Right lobe of liver (tissue), 6 donors: ENCODE data around the gene DIPK2A. TPM values are rescaled to one million over a fixed set of nuclear protein-coding genes. Genes with fewer than 3 reads are reported as not detected.

Source experiments
- ATAC-seq, 4 donors: fragments of 200-7000 bp; cut with Tn5 transposase; one replicate each; pipeline ENCODE4 v1.9.1; 2020; ENCODE audit warnings: mild to moderate bottlenecking in 4 of 4, moderate library complexity in 4 of 4
- DNase-seq, 3 donors: peaks; one replicate each; pipeline ENCODE4 v3.0.0-alpha.2; 2020
- H3K27ac ChIP-seq, 3 donors: fragments of 200-600 bp; one replicate each; pipeline ENCODE4 v1.8.0; 2022
- H3K27me3 ChIP-seq, 2 donors: fragments of 200-600 bp; one replicate each; pipeline ENCODE4 v1.8.0; 2022
- H3K36me3 ChIP-seq, 4 donors: fragments of 200-600 bp; sonication (generic) in 1 of 4; one replicate each; pipeline versions ENCODE4 v1.5.1 to v1.8.0; 2017 to 2022; ENCODE audit warnings: control low read depth in 1 of 4
- H3K4me1 ChIP-seq, 4 donors: fragments of 200-600 bp; sonication (generic) in 1 of 4; one replicate each; pipeline versions ENCODE4 v1.5.1 to v1.8.0; 2017 to 2022; ENCODE audit warnings: control low read depth in 1 of 4
- H3K4me3 ChIP-seq, 3 donors: fragments of 200-600 bp; one replicate each; pipeline ENCODE4 v1.8.0; 2022
- H3K9me3 ChIP-seq, 4 donors: fragments of 200-600 bp; sonication (generic) in 1 of 4; one replicate each; pipeline versions ENCODE4 v1.5.1 to v1.8.0; 2017 to 2022; ENCODE audit warnings: control low read depth in 1 of 4
- POLR2A ChIP-seq: fragments of 450-650 bp; IDR thresholded peaks from one replicate; pipeline ENCODE4 v1.6.1; 2017; ENCODE audit warnings: antibody characterized with exemption, mild to moderate bottlenecking
- WGBS: methylation state at CpG from one replicate; pipeline ENCODE4 v1.1.6; 2018; ENCODE audit warnings: low coverage, low lambda C conversion rate; ENCODE audit not compliant: insufficient coverage; ENCODE audit errors: missing lambda C conversion rate; 5-methylcytosine and 5-hydroxymethylcytosine counted together
- intact Hi-C, 2 donors: fragments of 100-400 bp; cut with DNase I; formaldehyde crosslinking; loops; one replicate each; pipeline versions ENCODE4 v1.11.2 to v1.14.1; 2022
- total RNA-seq, 6 experiments: library from RNA; depleted of rRNA in 2 of 6; stranded (reverse); fragments of >200 nt in 2 of 6; fragmentation: NEBNext Ultra II Directional in 3 of 6; extraction: Animal tissue kit (Norgen Biotek cat#: 25700) in 3 of 6; gene quantifications; one replicate each; pipeline versions ENCODE4 v1.1.0 to v1.2.4, GENCODE V29; 2016 to 2023
- TF ChIP-seq, protein P1 (sequence below), 4 donors: fragments of 200-600 bp in 3 of 4; fragments of 450-650 bp in 1 of 4; IDR thresholded peaks; one replicate each; pipeline versions ENCODE4 v1.5.1 to v1.8.0; 2016 to 2022; ENCODE audit warnings: antibody characterized with exemption in 4 of 4, mild to moderate bottlenecking in 2 of 4
- donor health status: DM: no; HTN: yes; CAD: no.
- donor health status: DM: no; HTN: no; CAD: no.
- donor health status: DM: no; HTN: no; CAD: no.
- donor health status: DM: no; HTN: yes; CAD: no.
- donor health status: DM: no; HTN: yes; CAD: no.

Gene DIPK2A
- total RNA-seq, 6 experiments from 2014 or later = 5.4 to 16.6 (median 14.5) TPM

DNA sequence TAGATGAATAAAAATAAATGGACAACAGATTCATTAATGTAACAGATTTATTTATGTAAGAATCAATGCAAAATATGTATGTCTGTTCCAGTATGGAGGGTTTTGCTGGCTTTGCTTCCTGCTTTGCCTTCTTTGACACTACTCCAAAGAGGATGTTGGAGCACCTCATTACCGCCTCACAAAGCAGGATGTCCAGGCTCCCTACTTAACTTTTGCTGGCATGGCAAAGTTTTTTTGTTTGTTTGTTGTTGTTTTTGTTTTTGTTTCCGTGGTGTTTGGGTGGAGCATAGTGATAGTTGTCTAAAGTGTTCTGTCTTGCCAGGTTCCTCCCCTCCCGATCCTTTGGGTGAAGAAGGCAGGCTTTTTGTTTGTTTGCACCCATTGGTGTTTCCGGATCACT, 38.7 kb downstream of the DIPK2A start:
- no peak overlapping the region for H3K27ac ChIP-seq
- DNase-seq (no peak), ATAC-seq (no peak)
- H3K4me1 ChIP-seq = no peaks in the 10 kb centered on the region
- intact Hi-C loops = no loop called here
- no peaks in the 10 kb centered on the region for H3K27me3 ChIP-seq
- H3K9me3 ChIP-seq = no peaks in the 10 kb centered on the region
- H3K36me3 ChIP-seq = no peaks in the 10 kb centered on the region
- 89% methylated on average over 4 of the region's 4 CpGs for WGBS
- no peak overlapping the region for H3K4me3 ChIP-seq
- no peak for TF ChIP-seq POLR2A
- TF ChIP-seq, protein P1, sequence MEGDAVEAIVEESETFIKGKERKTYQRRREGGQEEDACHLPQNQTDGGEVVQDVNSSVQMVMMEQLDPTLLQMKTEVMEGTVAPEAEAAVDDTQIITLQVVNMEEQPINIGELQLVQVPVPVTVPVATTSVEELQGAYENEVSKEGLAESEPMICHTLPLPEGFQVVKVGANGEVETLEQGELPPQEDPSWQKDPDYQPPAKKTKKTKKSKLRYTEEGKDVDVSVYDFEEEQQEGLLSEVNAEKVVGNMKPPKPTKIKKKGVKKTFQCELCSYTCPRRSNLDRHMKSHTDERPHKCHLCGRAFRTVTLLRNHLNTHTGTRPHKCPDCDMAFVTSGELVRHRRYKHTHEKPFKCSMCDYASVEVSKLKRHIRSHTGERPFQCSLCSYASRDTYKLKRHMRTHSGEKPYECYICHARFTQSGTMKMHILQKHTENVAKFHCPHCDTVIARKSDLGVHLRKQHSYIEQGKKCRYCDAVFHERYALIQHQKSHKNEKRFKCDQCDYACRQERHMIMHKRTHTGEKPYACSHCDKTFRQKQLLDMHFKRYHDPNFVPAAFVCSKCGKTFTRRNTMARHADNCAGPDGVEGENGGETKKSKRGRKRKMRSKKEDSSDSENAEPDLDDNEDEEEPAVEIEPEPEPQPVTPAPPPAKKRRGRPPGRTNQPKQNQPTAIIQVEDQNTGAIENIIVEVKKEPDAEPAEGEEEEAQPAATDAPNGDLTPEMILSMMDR (IDR thresholded peaks at IDR 0.05) = no peak

- no peaks in the 10 kb centered on the region for H3K27me3 ChIP-seq
- H3K36me3 ChIP-seq = no peaks in the 10 kb centered on the region
- DNase-seq = no peak
- TF ChIP-seq, protein P1 (IDR thresholded peaks at IDR 0.05) = no peak
- no peak for TF ChIP-seq POLR2A
- 82% methylated on average over 3 of the region's 3 CpGs for WGBS
- H3K4me1 ChIP-seq = no peaks in the 10 kb centered on the region
- no peak overlapping the region for H3K4me3 ChIP-seq
- no peaks in the 10 kb centered on the region for H3K9me3 ChIP-seq
- intact Hi-C loops = no loop called here
- no peak overlapping the region for H3K27ac ChIP-seq
- no peak for ATAC-seq
Measured at GRCh38 chr3:144011251-144011799, 39.7 kb downstream of the DIPK2A start.

- DNase-seq = no peak
- Histone ChIP-seq H3K9me3 (no peaks in the 10 kb centered on the region), H3K4me3 (no peak overlapping the region), H3K27me3 (no peaks in the 10 kb centered on the region), H3K4me1 (no peaks in the 10 kb centered on the region), H3K27ac (no peak overlapping the region), H3K36me3 (no peaks in the 10 kb centered on the region)
- ATAC-seq = no peak
- TF ChIP-seq, protein P1 (IDR thresholded peaks at IDR 0.05) = no peak
- no peak for TF ChIP-seq POLR2A
- 82% methylated on average over 3 of the region's 3 CpGs for WGBS
- intact Hi-C loops = no loop called here
Measured at GRCh38 chr3:144015133-144015532, 43.5 kb downstream of the DIPK2A start.

- DNase-seq = no peak
- H3K36me3 ChIP-seq = no peaks in the 10 kb centered on the region
- no peaks in the 10 kb centered on the region for H3K27me3 ChIP-seq
- no peaks in the 10 kb centered on the region for H3K4me1 ChIP-seq
- H3K27ac ChIP-seq = no peak overlapping the region
- no peak overlapping the region for H3K4me3 ChIP-seq
- intact Hi-C loops = no loop called here
- TF ChIP-seq, protein P1 (IDR thresholded peaks at IDR 0.05) = no peak
- no peak for TF ChIP-seq POLR2A
- no peak for ATAC-seq
- H3K9me3 ChIP-seq = no peaks in the 10 kb centered on the region
- 100% methylated on average over 1 of the region's 1 CpG for WGBS
Measured at GRCh38 chr3:144018776-144019175, 47.2 kb downstream of the DIPK2A start.

Other genes starting within 250 kb of the DIPK2A start
- 1 to 10 TPM; 1.3 to 6.3 (median 3.0) TPM for gene SLC9A9, start 123.4 kb upstream of the DIPK2A start, total RNA-seq